ENCODE data around the gene ANKMY1. TPM values are rescaled to one million over a fixed set of nuclear protein-coding genes. Genes with fewer than 3 reads are reported as not detected.
"Not testable (repeated sequence)": the region's sequence is repeated elsewhere in the genome, so short reads cannot be mapped to it uniquely, and the experiment has no call there.

The ANKMY1 gene
- total and polyA plus RNA-seq, 12 donors, result 1.9 to 15.6 (median 5.3) TPM

GRCh38 chr2:240494942-240495341, 62.8 kb downstream of the ANKMY1 start:
- H3K4me3 ChIP-seq; intact Hi-C loops (cut with DNase I); H3K4me1 ChIP-seq; DNase-seq; ATAC-seq; H3K27ac ChIP-seq; H3K27me3 ChIP-seq: not testable (repeated sequence)
- peak in 7 of 9 donors; percentile 13 to 43 (median 25) for TF ChIP-seq CTCF (IDR thresholded peaks at IDR 0.05)
- H3K36me3 ChIP-seq, result peaks cover 0 to 31% (median 0%) of the 10 kb centered on the region in 9 donors
- peaks cover 0 to 32% (median 11%) of the 10 kb centered on the region in 11 donors for H3K9me3 ChIP-seq
- 68 to 73% methylated on average over 11 of the region's 11 CpGs for WGBS, 2 donors

- no peak for ATAC-seq
- H3K9me3 ChIP-seq, result peaks cover 0 to 39% (median 14%) of the 10 kb centered on the region in 11 donors
Measured at GRCh38 chr2:240494194-240494793, 63.5 kb downstream of the ANKMY1 start.

GRCh38 chr2:240491483-240491882, 66.3 kb downstream of the ANKMY1 start:
- TF ChIP-seq CTCF (IDR thresholded peaks at IDR 0.05), result no peak
- peaks cover 0 to 1% (median 0%) of the 10 kb centered on the region in 9 donors for H3K36me3 ChIP-seq
- peaks cover 3 to 67% (median 29%) of the 10 kb centered on the region in 11 donors for H3K9me3 ChIP-seq
- no peak overlapping the region for H3K27ac ChIP-seq
- no peaks in the 10 kb centered on the region for H3K4me1 ChIP-seq
- ATAC-seq (no peak), DNase-seq (no peak)
- no peaks in the 10 kb centered on the region for H3K27me3 ChIP-seq
- H3K4me3 ChIP-seq, result no peak overlapping the region
- intact Hi-C loops (cut with DNase I), result no loop called here
- 79% methylated on average over 2 of the region's 2 CpGs for WGBS, 2 donors

More at GRCh38 chr2:240494194-240494793, 63.5 kb downstream of the ANKMY1 start:
- peaks cover 0 to 24% (median 0%) of the 10 kb centered on the region in 9 donors for H3K36me3 ChIP-seq
- H3K27ac ChIP-seq, result no peak overlapping the region
- H3K4me3 ChIP-seq, result no peak overlapping the region
- intact Hi-C loops (cut with DNase I), result no loop called here
- WGBS, 2 donors, result 83 to 94% methylated on average over 1 of the region's 1 CpG
- DNase-seq, result no peak
- no peaks in the 10 kb centered on the region for H3K27me3 ChIP-seq
- no peaks in the 10 kb centered on the region for H3K4me1 ChIP-seq
- TF ChIP-seq CTCF (IDR thresholded peaks at IDR 0.05), result no peak

- intact Hi-C loops (cut with DNase I), result no loop called here
- Histone ChIP-seq H3K27me3 (no peaks in the 10 kb centered on the region), H3K36me3 (no peaks in the 10 kb centered on the region), H3K4me3 (no peak overlapping the region), H3K27ac (no peak overlapping the region), H3K9me3 (peaks cover 0 to 38% (median 13%) of the 10 kb centered on the region in 11 donors), H3K4me1 (no peaks in the 10 kb centered on the region)
- WGBS, 2 donors, result 91 to 95% methylated on average over 11 of the region's 11 CpGs
- TF ChIP-seq CTCF (IDR thresholded peaks at IDR 0.05), result no peak
- ATAC-seq (no peak), DNase-seq (no peak)
Measured at GRCh38 chr2:240482141-240482540, 75.6 kb downstream of the ANKMY1 start.
